Naive thymus-derived CD8-positive, alpha-beta T cell (primary cell): ENCODE data around the gene SCTR. TPM values are rescaled to one million over a fixed set of nuclear protein-coding genes. Genes with fewer than 3 reads are reported as not detected.

Experiments
- ATAC-seq, 2 donors: fragments of 150-1000 bp; cut with Tn5 transposase in 1 of 2; sonication (Bioruptor Pico), chemical (Tn5 transposase) in 1 of 2; 1 replicate in 1 of 2; 2 replicates in 1 of 2; pipeline ENCODE4 v1.10.0; 2021; ENCODE audit warnings: mild to moderate bottlenecking in 2 of 2, moderate library complexity in 2 of 2
- POLR2A ChIA-PET: fragments of 350-600 bp; sonication (Branson Sonifier 250); formaldehyde crosslinking; loops from one replicate; lab custom pipeline; 2021; ENCODE audit warnings: antibody characterized with exemption; lab: Charles Lee
- DNase-seq, 10 donors: peaks; one replicate each; pipeline versions ENCODE4 v3.0.0 to v3.0.0-alpha.2; 2020 to 2022
- H3K27ac Mint-ChIP-seq, 10 donors: one replicate each; pipeline ENCODE4 v1.8.0; 2020 to 2022; ENCODE audit warnings: mild to moderate bottlenecking in 10 of 10, mixed read lengths in 10 of 10, moderate library complexity in 4 of 10, inconsistent platforms in 1 of 10
- H3K27me3 Mint-ChIP-seq, 5 donors: one replicate each; pipeline ENCODE4 v1.8.0; 2021 to 2022; ENCODE audit warnings: mixed read lengths in 5 of 5
- H3K36me3 Mint-ChIP-seq, 3 donors: one replicate each; pipeline ENCODE4 v1.8.0; 2020 to 2022; ENCODE audit warnings: mixed read lengths in 3 of 3, mild to moderate bottlenecking in 2 of 3, inconsistent platforms in 1 of 3
- H3K4me1 Mint-ChIP-seq, 4 donors: one replicate each; pipeline ENCODE4 v1.8.0; 2021 to 2022; ENCODE audit warnings: mixed read lengths in 4 of 4
- H3K4me3 Mint-ChIP-seq, 10 donors: one replicate each; pipeline ENCODE4 v1.8.0; 2020 to 2022; ENCODE audit warnings: mild to moderate bottlenecking in 10 of 10, mixed read lengths in 10 of 10, moderate library complexity in 6 of 10, inconsistent platforms in 1 of 10
- H3K9me3 Mint-ChIP-seq, 9 donors: one replicate each; pipeline ENCODE4 v1.8.0; 2020 to 2022; ENCODE audit warnings: mixed read lengths in 9 of 9, mild to moderate bottlenecking in 3 of 9, inconsistent platforms in 1 of 9, moderate library complexity in 1 of 9
- polyA plus RNA-seq, 3 donors: library from polyadenylated mRNA; unstranded; fragments of 300-500 nt; fragmentation: Illumina TruSeq; gene quantifications; one replicate each; pipeline ENCODE4 v1.2.3, GENCODE V29; 2021
- total RNA-seq, 8 experiments: library from RNA in 2 of 8; stranded (reverse) in 2 of 8; gene quantifications; one replicate each; pipeline ENCODE4 v1.2.3 and lab custom pipeline; 2021 to 2026

Gene SCTR
- total and polyA plus RNA-seq, 5 experiments from 2014 or later = not detected

DNA sequence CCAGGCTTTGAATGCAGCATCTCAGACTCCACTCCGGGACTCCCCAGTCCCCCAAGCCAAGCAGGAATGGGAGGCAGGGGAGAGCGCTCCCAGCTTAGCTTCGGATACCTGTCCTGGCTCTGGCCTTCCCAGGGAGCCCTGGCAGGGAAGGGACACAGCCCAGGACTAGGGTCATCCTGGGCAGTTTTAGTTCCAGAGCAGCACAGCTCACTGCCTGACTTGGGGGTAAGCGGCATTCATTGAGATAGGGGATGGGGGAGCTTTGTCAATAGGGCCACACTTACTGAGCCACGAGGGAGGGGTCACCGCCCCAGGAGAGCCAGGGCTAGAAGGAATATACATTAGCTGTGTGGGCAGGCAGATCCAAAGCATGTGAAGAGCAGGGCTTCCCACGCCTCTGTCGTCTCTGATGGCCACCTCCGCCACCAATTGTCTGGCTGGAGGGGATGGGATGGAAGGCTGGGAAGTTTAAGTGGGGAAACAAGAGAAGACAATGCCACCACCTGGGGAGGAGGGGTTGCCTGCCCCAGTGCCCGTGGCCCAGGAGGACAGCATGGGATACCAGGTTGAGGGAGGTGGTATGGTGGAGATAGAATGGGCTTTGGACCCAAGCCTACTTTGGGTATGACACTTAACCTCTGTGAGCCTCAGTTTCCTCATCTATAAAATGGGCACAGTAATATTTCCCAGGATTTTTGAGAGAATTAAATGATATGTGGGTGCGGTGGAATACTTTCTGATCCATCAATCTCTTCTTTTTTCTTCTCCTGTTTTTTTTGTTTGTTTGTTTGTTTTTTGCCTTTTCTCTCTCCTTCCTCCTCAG, 40.2 kb downstream of the SCTR start:
- POLR2A ChIA-PET = no interaction called here
- Mint-ChIP-seq H3K4me1 (no peaks in the 10 kb centered on the region), H3K36me3 (no peaks in the 10 kb centered on the region), H3K27me3 (peaks cover 0 to 16% (median 5%) of the 10 kb centered on the region in 5 donors), H3K27ac (no peak overlapping the region), H3K9me3 (no peaks in the 10 kb centered on the region), H3K4me3 (no peak overlapping the region)
- ATAC-seq (no peak), DNase-seq (peak in 1 of 10 donors; percentile 58)

DNA sequence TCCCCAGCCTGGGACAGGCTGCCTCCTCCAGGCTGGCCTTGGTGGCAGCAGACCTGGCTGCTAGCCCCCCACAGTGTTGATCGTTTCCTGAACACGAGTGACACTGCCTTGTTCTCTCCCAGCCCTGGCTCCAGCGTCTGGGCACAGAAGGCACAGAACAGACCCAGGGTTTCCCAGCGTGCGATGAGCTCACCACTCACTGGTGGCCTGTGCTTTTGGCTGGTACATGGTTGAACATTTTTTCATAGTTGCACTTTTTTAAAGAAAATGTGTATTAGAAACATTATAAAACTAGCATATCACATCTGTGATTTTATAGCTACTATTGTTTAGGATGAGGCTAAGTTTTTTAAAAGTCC, 40.9 kb downstream of the SCTR start:
- no peak overlapping the region for H3K4me3 Mint-ChIP-seq
- H3K36me3 Mint-ChIP-seq = no peaks in the 10 kb centered on the region
- no peak overlapping the region for H3K27ac Mint-ChIP-seq
- ATAC-seq (no peak), DNase-seq (no peak)
- no peaks in the 10 kb centered on the region for H3K4me1 Mint-ChIP-seq
- H3K27me3 Mint-ChIP-seq = peaks cover 0 to 16% (median 8%) of the 10 kb centered on the region in 5 donors
- POLR2A ChIA-PET = no interaction called here
- no peaks in the 10 kb centered on the region for H3K9me3 Mint-ChIP-seq

DNA sequence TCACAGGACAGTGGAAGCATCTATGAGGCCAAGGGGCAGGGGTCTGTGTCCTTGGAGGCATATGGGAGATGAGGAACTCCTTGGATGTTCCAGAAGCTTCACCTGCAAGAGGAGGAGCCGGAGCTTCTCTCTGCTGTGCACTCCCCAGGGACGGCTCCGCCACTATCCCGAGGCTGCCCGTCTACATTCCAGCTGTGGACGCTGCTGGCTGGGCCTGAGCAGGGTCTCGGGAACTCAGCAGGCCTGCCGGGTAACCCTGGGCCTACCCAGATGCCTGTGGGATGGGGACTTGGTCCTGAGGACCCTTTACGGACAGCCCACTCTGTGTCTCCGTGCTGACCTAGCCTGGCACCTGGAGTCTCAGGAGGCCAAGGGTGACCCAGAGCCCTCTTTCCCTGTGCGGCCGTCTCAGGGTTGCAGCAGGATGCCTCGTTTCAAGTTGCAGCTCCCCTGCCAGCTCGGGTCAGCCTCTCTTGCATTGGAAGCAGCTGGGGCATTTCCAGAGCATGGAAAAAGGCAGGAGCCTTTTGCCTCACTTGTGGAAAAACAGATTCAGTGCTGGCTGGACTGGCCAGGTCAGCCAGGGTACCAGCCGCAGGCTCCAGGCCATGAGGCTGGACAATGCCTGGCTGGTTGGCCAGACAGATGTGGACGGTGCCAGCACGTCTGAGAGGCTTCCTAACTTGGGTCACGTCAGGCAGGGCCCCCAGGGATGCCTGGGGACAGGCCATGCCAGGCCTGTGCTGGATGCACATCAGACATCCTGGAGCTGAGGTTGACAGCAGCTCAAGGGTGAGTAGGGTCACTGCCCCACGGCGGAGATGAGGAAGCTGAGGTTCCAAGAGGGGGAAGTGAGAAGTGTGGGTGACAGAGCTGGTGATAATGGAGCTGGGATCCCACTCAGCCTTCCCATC, 41.5 kb downstream of the SCTR start:
- no peak for ATAC-seq
- H3K27me3 Mint-ChIP-seq = peaks cover 0 to 16% (median 8%) of the 10 kb centered on the region in 5 donors
- H3K27ac Mint-ChIP-seq = no peak overlapping the region
- H3K4me3 Mint-ChIP-seq = no peak overlapping the region
- POLR2A ChIA-PET = no interaction called here
- DNase-seq = peak in 1 of 10 donors; percentile 44
- H3K36me3 Mint-ChIP-seq = no peaks in the 10 kb centered on the region
- no peaks in the 10 kb centered on the region for H3K9me3 Mint-ChIP-seq
- H3K4me1 Mint-ChIP-seq = no peaks in the 10 kb centered on the region

DNA sequence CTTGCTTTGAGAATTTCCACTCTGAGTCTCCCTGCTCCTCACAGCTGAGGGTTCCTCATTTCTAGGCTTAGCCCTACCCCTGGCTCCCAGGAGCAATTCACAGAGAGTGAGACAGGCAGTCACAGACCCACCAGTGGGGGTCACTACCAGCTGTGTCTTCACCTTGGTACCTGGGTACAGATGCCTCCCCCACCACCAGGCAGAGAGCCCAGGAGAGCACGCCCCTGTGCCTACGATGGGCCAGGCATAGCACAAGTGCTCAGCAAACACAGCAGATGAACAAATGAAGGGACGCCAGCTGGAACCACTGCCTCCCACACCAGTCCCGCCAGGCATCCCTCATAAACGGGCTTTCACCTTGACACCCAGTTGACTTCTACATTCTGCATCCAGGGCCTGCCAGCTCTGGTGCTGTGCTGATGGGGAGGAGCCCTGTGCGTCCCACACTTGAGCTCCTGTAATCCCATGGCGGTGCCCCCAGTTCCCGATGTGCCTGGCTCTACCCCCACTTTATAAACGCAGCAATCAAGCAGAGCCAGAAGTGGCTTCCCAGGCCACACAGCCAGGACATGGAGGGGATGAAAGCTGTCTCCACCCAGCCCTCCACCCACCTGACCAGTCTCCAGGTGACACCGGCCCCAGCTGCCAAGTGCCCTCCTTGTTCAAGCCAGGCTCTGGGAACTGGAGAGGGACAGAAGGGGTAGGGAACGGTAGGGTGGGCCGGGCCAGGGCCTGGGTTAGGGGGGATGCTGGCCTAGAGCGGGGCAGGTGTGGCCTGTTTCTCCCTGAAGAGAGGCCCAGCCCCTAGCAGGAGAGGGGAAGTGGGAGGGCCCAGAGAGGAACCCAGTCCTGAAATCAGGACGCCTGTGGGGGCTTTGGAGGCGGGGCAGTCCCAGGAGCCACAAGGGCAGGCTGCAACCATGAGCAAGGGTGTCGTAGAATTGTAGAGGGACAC, 42.5 kb downstream of the SCTR start:
- Mint-ChIP-seq H3K27ac (no peak overlapping the region), H3K36me3 (no peaks in the 10 kb centered on the region), H3K9me3 (no peaks in the 10 kb centered on the region), H3K27me3 (peaks cover 0 to 16% (median 6%) of the 10 kb centered on the region in 5 donors), H3K4me3 (no peak overlapping the region), H3K4me1 (no peaks in the 10 kb centered on the region)
- ATAC-seq (no peak), DNase-seq (peak in 1 of 10 donors; percentile 41)
- POLR2A ChIA-PET = no interaction called here

DNA sequence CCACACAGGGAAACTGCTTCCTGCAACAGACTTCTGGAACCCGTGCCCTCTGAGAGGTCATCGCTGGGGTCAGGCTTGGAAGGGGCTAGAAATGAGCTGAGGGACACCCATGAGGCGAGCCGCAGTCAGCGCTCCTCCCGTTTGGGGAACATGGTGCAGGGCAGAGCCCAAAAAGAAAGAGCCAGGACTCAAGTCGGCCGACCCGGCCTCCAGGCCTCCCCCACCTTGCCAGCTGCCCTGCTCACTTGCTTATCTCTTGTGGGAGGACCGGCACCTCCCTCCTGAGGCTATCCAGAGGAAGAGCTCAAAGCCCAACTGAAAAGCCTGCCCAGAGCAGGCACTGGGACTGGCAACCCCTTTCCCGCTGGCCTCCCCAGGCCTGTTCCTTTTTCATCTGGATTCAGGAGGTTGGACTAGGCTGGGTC, 43.6 kb downstream of the SCTR start:
- no peak overlapping the region for H3K27ac Mint-ChIP-seq
- POLR2A ChIA-PET = no interaction called here
- no peak overlapping the region for H3K4me3 Mint-ChIP-seq
- peaks cover 2 to 25% (median 8%) of the 10 kb centered on the region in 5 donors for H3K27me3 Mint-ChIP-seq
- DNase-seq (no peak), ATAC-seq (no peak)
- no peaks in the 10 kb centered on the region for H3K36me3 Mint-ChIP-seq
- no peaks in the 10 kb centered on the region for H3K9me3 Mint-ChIP-seq
- H3K4me1 Mint-ChIP-seq = peaks cover 1 to 6% (median 3%) of the 10 kb centered on the region in 4 donors

DNA sequence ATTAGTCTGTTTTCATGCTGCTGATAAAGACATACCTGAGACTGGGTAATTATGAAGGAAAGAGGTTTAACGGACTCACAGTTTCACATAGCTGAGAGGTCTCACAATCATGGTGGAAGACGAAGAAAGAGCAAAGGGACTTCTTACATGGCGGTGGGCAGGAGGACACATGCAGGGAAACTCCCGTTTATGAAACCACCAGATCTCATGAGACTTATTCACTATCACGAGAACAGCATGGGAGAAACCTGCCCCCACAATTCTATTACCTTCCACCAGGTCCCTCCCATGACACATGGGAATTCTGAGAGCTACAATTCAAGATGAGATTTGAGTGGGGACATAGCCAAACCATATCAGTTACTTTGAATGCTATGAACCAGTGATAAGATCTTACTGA, 44.1 kb downstream of the SCTR start:
- peaks cover 0 to 25% (median 8%) of the 10 kb centered on the region in 5 donors for H3K27me3 Mint-ChIP-seq
- no peak overlapping the region for H3K4me3 Mint-ChIP-seq
- no peaks in the 10 kb centered on the region for H3K9me3 Mint-ChIP-seq
- no peak overlapping the region for H3K27ac Mint-ChIP-seq
- POLR2A ChIA-PET = no interaction called here
- H3K4me1 Mint-ChIP-seq = peaks cover 1 to 6% (median 3%) of the 10 kb centered on the region in 4 donors
- DNase-seq (no peak), ATAC-seq (no peak)
- H3K36me3 Mint-ChIP-seq = no peaks in the 10 kb centered on the region

DNA sequence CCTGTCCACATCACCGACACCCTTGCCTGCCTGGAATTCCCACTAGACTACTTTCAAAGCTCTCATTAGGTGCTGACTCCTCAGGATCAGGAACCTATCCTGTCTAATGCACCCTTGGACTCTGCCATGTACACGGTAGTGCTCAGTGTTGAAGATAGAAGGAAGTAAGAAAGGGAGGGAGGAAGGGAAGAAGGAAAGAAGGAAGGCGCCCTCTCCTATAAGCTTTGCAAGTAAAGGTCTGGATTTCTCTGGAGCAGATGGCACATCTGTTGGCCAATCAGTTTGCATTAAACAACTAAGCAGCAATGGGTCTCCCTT, 45.3 kb downstream of the SCTR start:
- Mint-ChIP-seq H3K9me3 (no peaks in the 10 kb centered on the region), H3K4me3 (no peak overlapping the region), H3K4me1 (peaks cover 1 to 6% (median 3%) of the 10 kb centered on the region in 4 donors), H3K27ac (no peak overlapping the region), H3K27me3 (peaks cover 0 to 14% (median 8%) of the 10 kb centered on the region in 5 donors), H3K36me3 (no peaks in the 10 kb centered on the region)
- no peak for ATAC-seq
- DNase-seq = no peak
- POLR2A ChIA-PET = no interaction called here

DNA sequence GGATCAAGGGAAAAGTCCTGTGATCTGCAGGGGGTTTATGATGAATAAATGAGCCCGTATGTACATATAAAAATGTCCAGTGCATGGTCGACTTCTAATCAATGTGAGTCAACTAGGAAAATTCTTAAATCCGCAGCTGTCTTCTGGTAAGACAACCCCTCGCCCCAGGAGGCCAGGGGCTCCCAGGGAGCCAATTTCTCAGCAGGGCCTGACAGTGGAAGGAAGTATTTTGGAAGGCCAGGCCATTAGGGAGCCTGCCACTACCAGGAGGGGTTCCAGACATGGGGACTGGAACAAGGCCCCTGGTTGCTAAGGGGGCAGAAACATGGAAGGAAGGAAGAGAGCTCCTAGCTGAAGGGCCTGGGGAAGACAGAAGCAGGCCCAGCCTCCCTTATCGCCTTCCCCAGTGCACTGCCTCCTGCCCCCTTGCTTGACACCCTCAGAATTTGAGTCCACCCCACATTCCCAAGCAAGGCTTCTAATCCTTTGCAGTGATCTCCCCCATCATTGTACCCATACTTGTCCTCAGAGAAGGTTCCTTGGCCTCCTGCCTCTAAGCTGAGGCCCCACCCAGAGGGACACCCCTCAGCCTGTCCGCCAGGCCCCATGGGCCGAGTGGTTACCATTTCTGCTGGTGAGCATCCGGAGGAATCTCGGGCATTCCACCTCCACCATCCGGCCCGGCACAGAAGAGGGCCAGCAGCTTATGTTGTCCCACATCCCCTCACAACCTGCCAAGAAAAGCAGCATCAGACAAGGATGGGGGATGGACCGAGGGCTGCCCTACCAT, 45.9 kb downstream of the SCTR start:
- Mint-ChIP-seq H3K27ac (no peak overlapping the region), H3K36me3 (no peaks in the 10 kb centered on the region), H3K27me3 (peaks cover 0 to 13% (median 8%) of the 10 kb centered on the region in 5 donors), H3K4me1 (peaks cover 1 to 6% (median 4%) of the 10 kb centered on the region in 4 donors), H3K4me3 (no peak overlapping the region), H3K9me3 (no peaks in the 10 kb centered on the region)
- no peak for ATAC-seq
- POLR2A ChIA-PET = no interaction called here
- no peak for DNase-seq

DNA sequence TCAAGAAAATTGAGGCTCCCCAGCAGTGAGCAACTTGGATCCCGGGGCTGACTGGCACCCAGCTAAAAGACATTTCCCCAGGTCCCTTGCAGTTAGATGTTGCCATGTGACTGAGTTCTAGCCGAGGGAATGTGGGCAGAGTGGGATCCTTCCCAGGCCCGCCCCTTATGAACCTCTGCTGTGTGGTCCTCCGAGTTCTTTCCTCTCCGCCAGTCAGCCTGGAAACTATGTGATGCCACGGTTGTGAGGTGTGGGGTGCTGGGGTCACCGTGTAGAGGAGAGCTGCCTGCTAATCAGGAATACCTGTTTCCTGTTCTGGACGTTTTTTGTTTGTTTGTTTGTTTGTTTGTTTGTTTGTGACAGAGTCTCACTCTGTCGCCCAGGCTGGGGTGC, 47.2 kb downstream of the SCTR start:
- POLR2A ChIA-PET = no interaction called here
- H3K27ac Mint-ChIP-seq = no peak overlapping the region
- ATAC-seq (no peak), DNase-seq (no peak)
- no peaks in the 10 kb centered on the region for H3K9me3 Mint-ChIP-seq
- peaks cover 0 to 13% (median 8%) of the 10 kb centered on the region in 5 donors for H3K27me3 Mint-ChIP-seq
- H3K36me3 Mint-ChIP-seq = no peaks in the 10 kb centered on the region
- no peak overlapping the region for H3K4me3 Mint-ChIP-seq
- peaks cover 1 to 6% (median 4%) of the 10 kb centered on the region in 4 donors for H3K4me1 Mint-ChIP-seq

DNA sequence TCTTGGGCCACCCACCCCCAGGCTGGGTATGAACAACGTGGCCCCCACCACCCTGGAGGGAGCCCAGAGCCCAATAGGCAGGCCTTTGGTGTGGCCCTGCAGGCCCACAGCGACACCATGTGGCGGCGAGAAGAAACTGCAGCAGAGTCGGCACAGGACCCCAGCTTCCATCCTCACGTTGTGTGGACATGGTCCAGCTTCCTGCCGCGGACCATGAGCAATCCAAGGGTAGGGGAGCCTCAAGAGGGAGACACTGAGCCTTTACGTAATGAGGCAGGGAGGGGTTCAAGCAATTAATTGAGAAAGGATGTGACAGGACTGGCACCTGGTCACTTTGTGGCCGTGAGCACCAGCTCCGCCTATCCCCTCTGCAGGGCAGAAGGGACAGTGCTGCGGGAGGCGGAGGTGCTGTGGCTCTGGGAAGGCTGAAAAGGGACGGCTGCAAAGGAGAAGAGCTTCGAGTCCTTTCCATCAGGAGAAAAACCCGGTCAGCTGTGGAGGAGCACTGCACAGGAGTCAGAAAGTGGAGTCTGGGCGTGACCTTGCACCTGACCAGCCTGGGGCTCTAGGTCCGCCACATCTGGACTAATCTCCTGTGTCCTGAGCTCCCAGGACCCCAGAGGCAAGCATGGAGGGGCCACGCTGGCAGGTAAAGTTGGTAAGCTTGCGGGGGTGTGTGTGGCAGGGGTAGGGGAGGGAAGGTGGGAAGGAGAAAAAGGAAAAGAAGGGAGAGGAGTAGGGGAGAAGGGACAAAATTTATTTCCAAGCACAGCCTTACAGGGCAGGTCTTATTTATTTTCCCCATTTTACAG, 47.8 kb downstream of the SCTR start:
- POLR2A ChIA-PET = no interaction called here
- H3K36me3 Mint-ChIP-seq = no peaks in the 10 kb centered on the region
- peaks cover 0 to 13% (median 8%) of the 10 kb centered on the region in 5 donors for H3K27me3 Mint-ChIP-seq
- peak in 1 of 2 donors; percentile 39 for ATAC-seq
- no peak overlapping the region for H3K4me3 Mint-ChIP-seq
- H3K9me3 Mint-ChIP-seq = no peaks in the 10 kb centered on the region
- H3K4me1 Mint-ChIP-seq = peaks cover 1 to 6% (median 4%) of the 10 kb centered on the region in 4 donors
- DNase-seq = peak in 9 of 10 donors; percentile 6 to 62 (median 33)
- H3K27ac Mint-ChIP-seq = no peak overlapping the region

DNA sequence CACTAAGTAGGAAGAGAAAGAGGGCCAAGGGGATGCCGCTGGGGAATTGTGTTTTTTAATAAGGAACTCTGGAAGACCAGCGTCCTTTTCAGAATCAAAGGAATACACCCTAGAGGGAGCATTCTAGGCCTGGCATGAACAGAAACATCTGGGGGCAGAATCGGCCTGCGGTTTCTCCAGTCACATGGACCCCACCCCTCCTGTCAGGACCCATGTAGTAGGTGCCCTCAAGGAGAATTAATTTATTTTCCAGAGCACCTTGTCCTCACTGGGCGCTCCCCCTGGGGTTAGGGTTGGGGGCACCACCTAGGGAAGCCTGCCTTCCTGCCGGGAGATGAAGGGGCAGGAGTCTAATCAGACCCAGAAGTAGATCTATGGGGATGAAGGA, 48.4 kb downstream of the SCTR start:
- ATAC-seq = no peak
- Mint-ChIP-seq H3K4me1 (peaks cover 1 to 6% (median 4%) of the 10 kb centered on the region in 4 donors), H3K36me3 (no peaks in the 10 kb centered on the region), H3K27ac (no peak overlapping the region), H3K9me3 (no peaks in the 10 kb centered on the region), H3K4me3 (no peak overlapping the region), H3K27me3 (peaks cover 0 to 13% (median 8%) of the 10 kb centered on the region in 5 donors)
- peak in 1 of 10 donors; percentile 3 for DNase-seq
- POLR2A ChIA-PET = no interaction called here
